Activated naive CD8-positive, alpha-beta T cell treated with anti-CD3 and anti-CD28 coated beads, Interleukin-2, amount 50 U/mL, for 24 hours (primary cell): Measurements from ENCODE around the gene KHK.
A peak's percentile ranks its signal among the peaks of the same experiment; 100 is the strongest.

Source experiments
- ATAC-seq: fragments of 150-1000 bp; cut with Tn5 transposase; one replicate; pipeline ENCODE4 v1.10.0; 2021
- DNase-seq: peaks from one replicate; pipeline ENCODE4 v3.0.0; 2021
- H3K27ac Mint-ChIP-seq: one replicate; pipeline ENCODE4 v1.8.0; 2021; ENCODE audit warnings: mild to moderate bottlenecking, mixed read lengths
- H3K27me3 Mint-ChIP-seq: one replicate; pipeline ENCODE4 v1.8.0; 2021; ENCODE audit warnings: mixed read lengths
- H3K36me3 Mint-ChIP-seq: one replicate; pipeline ENCODE4 v1.8.0; 2021; ENCODE audit warnings: low read depth, mixed read lengths
- H3K4me1 Mint-ChIP-seq: one replicate; pipeline ENCODE4 v1.8.0; 2021; ENCODE audit warnings: mixed read lengths
- H3K4me3 Mint-ChIP-seq: one replicate; pipeline ENCODE4 v1.8.0; 2021; ENCODE audit warnings: mild to moderate bottlenecking, moderate library complexity, mixed read lengths
- H3K9me3 Mint-ChIP-seq: one replicate; pipeline ENCODE4 v1.8.0; 2021; ENCODE audit warnings: mixed read lengths

KHK gene

DNA sequence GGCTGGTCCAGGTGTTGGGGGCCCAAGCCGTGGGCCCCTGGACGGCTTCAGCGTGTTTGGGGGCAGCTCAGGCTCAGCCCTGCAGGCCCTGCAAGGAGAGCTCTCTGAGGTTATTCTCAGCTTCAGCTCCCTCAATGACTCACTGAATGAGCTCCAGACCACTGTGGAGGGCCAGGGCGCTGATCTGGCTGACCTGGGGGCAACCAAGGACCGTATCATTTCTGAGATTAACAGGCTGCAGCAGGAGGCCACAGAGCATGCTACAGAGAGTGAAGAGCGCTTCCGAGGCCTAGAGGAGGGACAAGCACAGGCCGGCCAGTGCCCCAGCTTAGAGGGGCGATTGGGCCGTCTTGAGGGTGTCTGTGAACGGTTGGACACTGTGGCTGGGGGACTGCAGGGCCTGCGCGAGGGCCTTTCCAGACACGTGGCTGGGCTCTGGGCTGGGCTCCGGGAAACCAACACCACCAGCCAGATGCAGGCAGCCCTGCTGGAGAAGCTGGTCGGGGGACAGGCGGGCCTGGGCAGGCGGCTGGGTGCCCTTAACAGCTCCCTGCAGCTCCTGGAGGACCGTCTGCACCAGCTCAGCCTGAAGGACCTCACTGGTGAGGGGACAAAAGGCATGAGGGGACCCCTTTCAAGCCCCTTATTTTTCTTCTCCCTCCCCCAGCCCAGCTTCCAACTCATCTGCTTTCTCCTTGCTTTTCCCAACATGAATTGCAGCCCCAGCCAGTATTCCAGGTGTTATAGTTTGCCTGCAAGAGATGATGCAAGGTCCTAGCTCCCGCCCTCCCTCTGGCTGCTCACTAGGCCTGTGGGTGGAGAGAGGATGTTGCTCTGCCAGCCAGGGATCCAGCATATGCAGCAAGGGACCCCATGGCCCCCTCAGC, 2.9 kb upstream of the KHK start:
- no peak overlapping the region for H3K4me3 Mint-ChIP-seq
- H3K36me3 Mint-ChIP-seq: no peaks in the 10 kb centered on the region
- no peaks in the 10 kb centered on the region for H3K9me3 Mint-ChIP-seq
- DNase-seq (no peak), ATAC-seq (no peak)
- peaks cover 40% of the 10 kb centered on the region for H3K4me1 Mint-ChIP-seq
- H3K27ac Mint-ChIP-seq: no peak overlapping the region
- H3K27me3 Mint-ChIP-seq: no peaks in the 10 kb centered on the region

DNA sequence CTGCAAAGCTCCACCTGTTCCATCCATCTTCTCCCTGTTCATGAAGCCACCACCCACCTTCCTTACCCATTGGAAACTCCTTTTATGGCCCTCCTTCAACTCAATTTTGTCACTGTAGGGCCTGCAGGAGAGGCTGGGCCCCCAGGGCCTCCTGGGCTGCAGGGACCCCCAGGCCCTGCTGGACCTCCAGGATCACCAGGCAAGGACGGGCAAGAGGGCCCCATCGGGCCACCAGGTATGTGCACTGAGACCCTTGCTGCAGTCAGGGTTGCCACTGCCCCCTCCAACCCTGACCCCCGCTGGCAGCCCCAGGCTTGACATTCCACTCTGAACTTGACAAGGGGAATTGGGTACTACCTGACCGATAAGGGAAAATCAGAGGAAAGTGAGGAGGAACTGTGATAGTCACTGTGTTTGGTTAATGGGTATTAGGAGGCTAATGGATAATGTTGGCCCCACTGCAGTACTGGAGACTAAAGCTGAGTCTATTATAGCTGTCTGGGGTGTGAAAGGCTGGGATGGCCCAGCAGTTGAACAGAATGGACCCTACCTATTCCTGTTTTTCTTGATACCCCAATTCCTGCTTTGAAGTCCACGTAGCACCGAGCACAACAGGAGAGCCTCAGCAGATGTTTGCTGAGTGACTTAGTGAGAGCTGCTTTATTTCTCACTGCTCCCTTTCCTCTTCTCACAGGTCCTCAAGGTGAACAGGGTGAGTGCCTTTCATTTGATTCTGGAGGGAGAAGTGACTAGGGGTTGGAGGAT, 2.1 kb upstream of the KHK start:
- H3K4me3 Mint-ChIP-seq: peak overlapping the region; percentile 80
- peaks cover 40% of the 10 kb centered on the region for H3K4me1 Mint-ChIP-seq
- ATAC-seq (no peak), DNase-seq (no peak)
- H3K27ac Mint-ChIP-seq: no peak overlapping the region
- H3K36me3 Mint-ChIP-seq: no peaks in the 10 kb centered on the region
- no peaks in the 10 kb centered on the region for H3K27me3 Mint-ChIP-seq
- no peaks in the 10 kb centered on the region for H3K9me3 Mint-ChIP-seq

DNA sequence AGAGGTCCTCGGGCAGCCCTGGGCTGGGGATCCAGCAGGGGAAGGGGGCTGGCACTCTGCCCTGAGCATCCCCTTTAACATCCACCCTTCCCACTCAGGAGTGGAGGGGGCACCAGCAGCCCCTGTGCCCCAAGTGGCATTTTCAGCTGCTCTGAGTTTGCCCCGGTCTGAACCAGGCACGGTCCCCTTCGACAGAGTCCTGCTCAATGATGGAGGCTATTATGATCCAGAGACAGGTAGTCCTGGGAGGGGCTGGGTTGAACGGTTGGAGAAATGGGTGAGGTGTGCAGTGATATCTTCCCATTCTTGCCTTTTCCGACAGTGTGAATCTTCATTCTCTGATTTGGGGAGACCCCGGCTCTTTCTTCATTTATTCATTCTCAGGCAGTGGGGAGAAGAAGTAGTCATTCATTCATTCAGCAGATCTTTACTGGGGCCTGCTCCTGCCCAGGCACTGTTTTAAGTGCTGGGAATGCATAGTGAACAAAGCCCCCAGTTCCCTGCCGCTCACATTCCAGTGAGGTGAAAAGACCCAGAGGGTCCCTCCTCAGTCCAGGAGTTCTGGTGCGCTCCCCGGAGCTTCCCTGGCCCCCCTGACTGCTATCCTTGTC, 1.4 kb upstream of the KHK start:
- Mint-ChIP-seq H3K4me3 (peak overlapping the region; percentile 80), H3K9me3 (no peaks in the 10 kb centered on the region), H3K27ac (peak overlapping the region; percentile 35), H3K27me3 (no peaks in the 10 kb centered on the region), H3K4me1 (peaks cover 37% of the 10 kb centered on the region), H3K36me3 (no peaks in the 10 kb centered on the region)
- DNase-seq (no peak), ATAC-seq (no peak)

DNA sequence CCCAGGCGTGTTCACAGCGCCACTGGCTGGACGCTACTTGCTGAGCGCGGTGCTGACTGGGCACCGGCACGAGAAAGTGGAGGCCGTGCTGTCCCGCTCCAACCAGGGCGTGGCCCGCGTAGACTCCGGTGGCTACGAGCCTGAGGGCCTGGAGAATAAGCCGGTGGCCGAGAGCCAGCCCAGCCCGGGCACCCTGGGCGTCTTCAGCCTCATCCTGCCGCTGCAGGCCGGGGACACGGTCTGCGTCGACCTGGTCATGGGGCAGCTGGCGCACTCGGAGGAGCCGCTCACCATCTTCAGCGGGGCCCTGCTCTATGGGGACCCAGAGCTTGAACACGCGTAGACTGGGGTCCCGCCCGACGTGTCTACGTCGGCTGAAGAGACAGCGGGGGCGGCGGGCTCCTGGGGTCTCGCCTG, 891 bp upstream of the KHK start:
- DNase-seq: peak; percentile 55
- Mint-ChIP-seq H3K9me3 (no peaks in the 10 kb centered on the region), H3K4me3 (peak overlapping the region; percentile 80), H3K36me3 (no peaks in the 10 kb centered on the region), H3K4me1 (peaks cover 33% of the 10 kb centered on the region), H3K27ac (peak overlapping the region; percentile 35), H3K27me3 (no peaks in the 10 kb centered on the region)
- no peak for ATAC-seq

DNA sequence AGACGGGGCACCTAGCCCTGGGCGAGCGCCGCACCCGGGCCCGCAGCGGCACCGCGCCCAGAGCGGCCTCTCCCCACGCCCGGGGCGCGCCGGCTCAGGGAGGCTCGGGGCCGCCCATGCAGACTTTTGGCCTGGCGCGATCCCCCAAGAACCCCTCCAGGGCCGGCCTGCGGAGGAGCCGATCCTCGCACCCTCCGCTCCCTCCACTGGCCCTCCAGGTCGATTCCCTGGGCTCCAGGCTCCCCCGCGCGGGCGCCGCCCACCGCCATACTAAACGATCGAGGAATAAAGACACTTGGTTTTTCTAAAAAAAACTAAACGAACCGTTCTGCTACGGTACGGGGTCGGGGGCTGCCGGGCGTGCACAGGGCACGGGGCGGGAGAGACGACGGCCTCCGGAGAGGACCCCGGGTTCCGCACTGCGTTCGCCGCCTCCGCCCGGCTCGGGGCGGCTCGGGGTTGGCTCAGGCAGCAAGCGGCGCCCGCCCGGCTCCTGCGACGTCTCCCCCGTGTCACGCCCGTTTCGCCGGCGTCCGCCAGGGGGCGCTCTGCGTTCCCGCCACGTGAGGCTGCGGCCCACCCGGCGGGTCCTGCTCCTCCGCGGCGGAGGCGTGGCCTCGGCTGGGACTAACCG, 365 bp upstream of the KHK start:
- DNase-seq: peak; percentile 99
- H3K4me1 Mint-ChIP-seq: peaks cover 27% of the 10 kb centered on the region
- H3K27me3 Mint-ChIP-seq: no peaks in the 10 kb centered on the region
- H3K36me3 Mint-ChIP-seq: no peaks in the 10 kb centered on the region
- peak; percentile 93 for ATAC-seq
- peak overlapping the region; percentile 71 for H3K27ac Mint-ChIP-seq
- H3K9me3 Mint-ChIP-seq: no peaks in the 10 kb centered on the region
- H3K4me3 Mint-ChIP-seq: peak overlapping the region; percentile 80

DNA sequence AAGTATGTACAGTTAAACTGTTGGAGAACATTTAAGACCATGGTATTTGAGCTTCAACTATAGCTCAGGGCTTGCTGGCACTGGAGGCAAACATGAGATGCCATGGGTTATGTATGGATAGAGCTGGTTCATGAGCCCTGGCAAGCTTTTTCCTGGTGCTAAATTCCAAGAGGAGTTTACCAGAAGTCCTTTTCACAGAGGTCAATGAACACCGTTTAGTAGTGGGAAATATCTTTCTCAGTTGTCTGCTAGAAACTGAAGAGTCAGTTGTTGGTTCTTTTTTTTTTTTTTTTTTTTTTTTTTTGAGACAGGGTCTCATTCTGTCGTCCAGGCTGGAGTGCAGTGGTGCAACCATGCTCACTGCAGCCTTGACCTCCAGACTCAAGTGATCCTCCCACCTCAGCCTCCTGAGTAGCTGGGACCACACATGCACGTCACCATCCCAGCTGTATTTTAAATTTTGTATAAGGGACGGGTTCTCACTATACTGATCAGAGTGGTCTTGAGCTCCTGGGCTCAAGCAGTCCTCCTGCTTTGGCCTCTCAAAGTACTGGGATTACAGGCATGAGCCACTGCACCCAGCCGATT, 1.3 kb downstream of the KHK start:
- Mint-ChIP-seq H3K27ac (no peak overlapping the region), H3K36me3 (no peaks in the 10 kb centered on the region), H3K4me3 (peak overlapping the region; percentile 80), H3K4me1 (peaks cover 20% of the 10 kb centered on the region), H3K9me3 (no peaks in the 10 kb centered on the region), H3K27me3 (no peaks in the 10 kb centered on the region)
- ATAC-seq: no peak
- no peak for DNase-seq

DNA sequence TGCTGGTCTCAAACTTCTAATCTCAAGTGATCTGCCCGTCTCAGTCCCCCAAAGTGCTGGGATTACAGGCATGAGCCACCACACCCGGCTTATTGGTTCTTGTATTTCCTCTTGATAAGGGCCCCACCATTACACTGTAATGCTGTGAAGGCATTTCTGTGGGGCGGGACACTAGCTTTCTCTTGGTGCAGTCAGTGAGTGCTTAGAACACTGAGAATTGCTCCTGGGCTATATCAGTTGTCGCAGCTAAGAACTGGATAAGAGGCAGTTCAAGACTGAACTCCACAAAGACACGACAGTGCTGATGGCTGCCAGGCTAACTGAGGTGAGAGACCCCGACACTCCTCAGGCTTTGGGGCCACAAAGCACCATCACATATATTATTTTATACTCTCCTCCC, 2.1 kb downstream of the KHK start:
- Mint-ChIP-seq H3K27me3 (no peaks in the 10 kb centered on the region), H3K4me3 (no peak overlapping the region), H3K9me3 (no peaks in the 10 kb centered on the region), H3K4me1 (peaks cover 20% of the 10 kb centered on the region), H3K36me3 (no peaks in the 10 kb centered on the region), H3K27ac (no peak overlapping the region)
- DNase-seq (no peak), ATAC-seq (no peak)

DNA sequence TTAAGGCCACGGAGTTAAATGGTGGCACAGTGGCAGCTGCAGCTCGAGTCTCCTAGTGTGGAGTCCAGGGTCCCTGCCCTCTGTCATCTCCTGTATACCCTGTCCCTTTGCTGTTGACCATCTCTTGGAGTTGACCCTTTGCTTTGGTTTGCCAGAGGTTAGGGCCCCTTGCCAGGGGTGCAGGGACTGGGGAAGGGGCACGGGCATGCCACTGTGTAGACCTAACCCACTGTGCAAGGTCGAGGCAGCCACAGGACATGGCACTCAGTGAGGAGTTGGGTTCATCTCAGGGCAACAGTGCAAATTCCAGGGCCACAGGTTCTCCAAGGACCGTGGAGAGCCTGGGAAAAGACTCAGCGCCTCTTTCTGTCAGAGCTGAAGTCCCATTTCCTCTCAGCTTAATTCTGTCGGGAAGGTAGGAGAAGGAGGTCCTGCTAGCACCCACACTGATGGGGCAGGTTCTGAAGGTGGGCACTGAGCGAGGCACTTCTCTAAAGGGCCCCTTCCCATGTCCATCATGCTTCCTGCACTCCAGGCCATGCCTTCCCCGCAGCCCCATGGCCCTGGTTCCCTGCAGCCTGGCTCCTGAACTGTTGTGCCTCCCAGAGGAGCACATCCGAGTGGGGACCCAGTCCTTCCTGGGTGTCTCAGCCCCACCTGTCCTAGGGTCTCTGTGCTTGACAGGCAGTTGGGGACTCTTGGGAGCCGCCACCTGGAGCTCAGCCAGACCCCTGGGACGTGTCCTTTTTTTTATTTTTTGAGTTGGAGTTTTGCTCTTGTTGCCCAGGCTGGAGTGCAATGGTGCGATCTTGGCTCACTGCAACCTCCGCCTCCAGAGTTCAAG, 2.8 kb downstream of the KHK start:
- Mint-ChIP-seq H3K36me3 (no peaks in the 10 kb centered on the region), H3K4me3 (no peak overlapping the region)
- DNase-seq: no peak

DNA sequence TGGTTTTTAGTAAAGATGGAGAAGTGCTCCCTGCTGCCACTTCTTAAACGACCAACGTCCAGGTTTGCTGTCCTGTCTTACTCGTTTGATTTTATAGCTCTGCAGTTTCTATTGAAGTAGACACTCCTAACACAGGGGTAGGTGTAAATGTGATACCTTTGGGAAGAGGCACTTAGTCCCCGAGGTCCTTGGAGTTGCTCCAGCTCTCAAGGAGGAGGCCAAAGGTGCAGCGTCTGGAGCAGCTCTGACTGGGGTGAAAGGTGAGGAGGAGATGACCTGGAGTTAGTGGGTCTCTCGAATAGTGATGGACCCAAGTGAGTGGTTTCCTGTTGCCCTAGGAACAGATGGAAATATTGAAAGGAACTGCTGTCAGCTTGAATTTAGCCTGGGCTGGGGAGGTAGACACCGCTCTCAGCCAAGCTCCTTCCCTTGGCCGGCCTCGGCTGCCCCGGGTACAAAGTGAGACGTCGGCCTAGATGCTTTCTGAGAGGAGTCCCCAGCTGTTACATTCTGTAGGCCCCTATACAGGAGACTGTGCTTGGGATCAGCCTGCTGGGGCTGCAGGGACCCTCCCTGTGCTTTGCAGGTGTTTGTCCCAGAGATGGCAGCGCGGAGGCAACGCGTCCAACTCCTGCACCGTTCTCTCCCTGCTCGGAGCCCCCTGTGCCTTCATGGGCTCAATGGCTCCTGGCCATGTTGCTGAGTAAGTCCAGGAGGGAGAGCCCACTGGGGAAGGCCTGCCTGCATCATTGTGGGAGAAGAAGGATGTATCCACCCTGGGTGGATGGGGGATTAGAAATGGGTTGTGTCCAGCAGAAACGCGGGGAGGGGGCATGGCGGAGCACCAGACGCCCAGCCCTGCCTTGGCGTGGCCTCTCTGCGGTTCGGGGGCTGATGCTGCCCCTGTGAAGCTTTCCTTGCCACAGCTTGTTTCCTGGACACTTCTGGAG, 5.4 kb downstream of the KHK start:
- Mint-ChIP-seq H3K27me3 (no peaks in the 10 kb centered on the region), H3K9me3 (no peaks in the 10 kb centered on the region), H3K27ac (no peak overlapping the region), H3K4me1 (peaks cover 18% of the 10 kb centered on the region), H3K4me3 (no peak overlapping the region), H3K36me3 (no peaks in the 10 kb centered on the region)
- DNase-seq: no peak
- ATAC-seq: no peak

More for the DNA sequence above, 2.8 kb downstream of the KHK start:
- H3K9me3 Mint-ChIP-seq: no peaks in the 10 kb centered on the region
- ATAC-seq: no peak
- H3K4me1 Mint-ChIP-seq: peaks cover 20% of the 10 kb centered on the region
- no peaks in the 10 kb centered on the region for H3K27me3 Mint-ChIP-seq
- H3K27ac Mint-ChIP-seq: no peak overlapping the region

DNA sequence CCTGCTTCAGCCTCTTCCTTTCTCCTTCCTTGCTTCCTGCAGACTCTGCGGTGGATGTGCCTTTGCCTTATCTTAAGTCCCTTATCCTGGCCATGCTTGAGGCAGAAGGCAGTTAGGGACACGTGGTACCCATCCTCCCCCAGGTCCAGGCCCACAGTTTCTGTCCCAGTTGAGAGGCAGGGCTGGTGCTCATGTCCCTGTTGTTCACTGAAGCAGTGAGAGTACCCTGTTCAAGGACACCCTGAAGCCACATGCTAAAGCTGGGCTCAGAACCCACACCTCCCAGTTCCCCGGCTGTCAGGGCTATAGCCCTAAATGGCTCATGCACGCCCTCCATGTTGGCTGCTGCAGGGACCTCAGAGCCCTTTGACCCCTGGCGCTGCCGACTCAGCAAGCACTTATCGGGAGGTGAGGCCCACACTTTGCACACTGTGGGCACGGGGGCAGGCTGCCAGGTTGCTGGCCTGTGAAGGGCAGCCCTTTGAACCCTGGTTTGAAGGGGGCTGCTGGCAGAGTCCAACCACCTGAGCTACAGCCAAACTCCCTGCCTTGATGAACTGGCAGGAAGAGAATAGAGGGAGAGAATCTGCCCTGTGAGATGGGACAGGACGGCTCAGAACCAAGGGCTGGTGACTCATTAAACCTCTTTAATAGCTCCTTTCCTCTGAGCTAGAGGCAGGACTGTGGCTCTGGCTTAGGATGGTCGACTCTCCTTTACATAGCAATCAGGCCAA, 6.3 kb downstream of the KHK start:
- Mint-ChIP-seq H3K27me3 (no peaks in the 10 kb centered on the region), H3K4me1 (peaks cover 11% of the 10 kb centered on the region), H3K36me3 (no peaks in the 10 kb centered on the region), H3K4me3 (no peak overlapping the region), H3K9me3 (no peaks in the 10 kb centered on the region), H3K27ac (no peak overlapping the region)
- DNase-seq (no peak), ATAC-seq (no peak)

DNA sequence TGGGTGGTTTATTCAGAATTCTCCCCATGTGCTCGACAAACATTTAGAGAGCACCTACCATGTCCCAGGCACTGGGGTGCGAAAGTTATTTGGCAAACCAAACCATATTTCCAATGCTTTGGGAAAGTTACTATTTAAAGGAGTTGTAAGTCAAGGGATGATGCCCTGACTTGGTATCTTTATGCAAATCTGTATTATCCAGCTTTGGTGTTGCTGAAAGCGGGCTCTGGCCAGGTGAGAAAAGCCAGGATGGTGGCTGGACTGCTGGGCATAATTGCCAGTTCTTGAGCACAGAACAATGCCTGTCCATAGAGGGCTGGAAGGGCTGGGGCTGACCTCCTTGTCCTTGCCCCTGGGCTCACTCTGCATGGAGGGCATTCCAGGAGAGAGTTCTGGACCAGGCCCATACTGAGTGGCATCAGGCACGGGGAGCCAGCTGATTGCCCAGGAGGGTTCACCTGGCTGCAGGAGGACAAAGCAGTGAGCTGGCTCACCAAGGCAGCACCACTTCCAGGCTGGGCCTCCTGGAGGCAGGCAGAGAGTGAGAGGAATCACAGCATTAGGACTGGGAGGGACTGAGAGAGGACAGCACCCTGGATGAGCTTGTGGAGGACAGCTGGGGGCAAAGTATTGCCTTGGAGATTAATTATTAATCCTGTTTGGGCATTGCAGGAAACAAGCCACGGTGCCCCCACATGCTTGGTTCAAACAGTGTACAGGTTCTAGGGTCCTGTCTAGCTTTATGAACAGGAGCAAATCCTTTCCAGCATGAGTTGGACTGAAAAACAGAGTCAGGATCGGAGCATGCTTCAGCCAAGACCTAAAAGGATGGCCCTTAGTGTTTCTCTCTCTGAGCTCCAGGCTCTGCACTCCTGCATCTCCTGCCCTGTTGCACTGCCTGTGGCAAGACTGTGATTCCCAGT, 7.1 kb downstream of the KHK start:
- Mint-ChIP-seq H3K4me3 (no peak overlapping the region), H3K27me3 (no peaks in the 10 kb centered on the region), H3K36me3 (no peaks in the 10 kb centered on the region), H3K9me3 (no peaks in the 10 kb centered on the region), H3K4me1 (peaks cover 10% of the 10 kb centered on the region), H3K27ac (no peak overlapping the region)
- DNase-seq (no peak), ATAC-seq (no peak)
